K562 (cell line): ENCODE measurements around the gene HCST. TPM values are rescaled to one million over a fixed set of nuclear protein-coding genes. Genes with fewer than 3 reads are reported as not detected.

Source experiments
- BCOR ChIP-seq: fragments of 450-650 bp; IDR thresholded peaks from 2 replicates; pipeline ENCODE4 v1.6.1; 2016
- CBX3 ChIP-seq, 2 experiments: IDR thresholded peaks; 1 replicate in 1 of 2; 2 replicates in 1 of 2; pipeline ENCODE4 v1.6.1; 2012; ENCODE audit warnings: inconsistent platforms in 2 of 2, low read length in 2 of 2, borderline replicate concordance in 1 of 2, control low read depth in 1 of 2
- CHAMP1 ChIP-seq: fragments of 450-650 bp; IDR thresholded peaks from 2 replicates; pipeline ENCODE4 v1.6.1; 2016; ENCODE audit warnings: mild to moderate bottlenecking
- CHD2 ChIP-seq: IDR thresholded peaks from 2 replicates; pipeline ENCODE4 v1.6.1; 2011; ENCODE audit warnings: low read depth, low read length
- EP300 ChIP-seq: IDR thresholded peaks from 2 replicates; pipeline ENCODE4 v1.6.1; 2012; ENCODE audit warnings: low read length, improper control_type of control experiment
- EZH2 ChIP-seq: IDR thresholded peaks from 2 replicates; pipeline ENCODE4 v1.6.1; 2012; ENCODE audit warnings: low read depth, mild to moderate bottlenecking, inconsistent platforms, low read length, borderline replicate concordance
- HNRNPH1 ChIP-seq: fragments of 200-400 bp; formaldehyde crosslinking; optimal IDR thresholded peaks from 2 replicates; pipeline ENCODE3; 2017; ENCODE audit warnings: low read depth, mild to moderate bottlenecking, low read length, moderate library complexity
- IFI16 ChIP-seq: fragments of 250-450 bp; sonication (Bioruptor Pico); IDR thresholded peaks from 2 replicates; pipeline ENCODE4 v2.1.2; 2022; ENCODE audit warnings: mild to moderate bottlenecking, inconsistent platforms
- KLF13 ChIP-seq: fragments of 450-650 bp; IDR thresholded peaks from 2 replicates; pipeline ENCODE4 v1.6.1; 2016; ENCODE audit warnings: missing genetic modification characterization, low read depth, mild to moderate bottlenecking, missing compliant biosample characterization, moderate library complexity, borderline replicate concordance
- NR1H2 ChIP-seq: sonication (generic); formaldehyde crosslinking; IDR thresholded peaks from 2 replicates; pipeline ENCODE4 v1.4.0; 2020; ENCODE audit warnings: mild to moderate bottlenecking, missing genetic modification reagents
- NUFIP1 ChIP-seq: fragments of 450-650 bp; IDR thresholded peaks from 2 replicates; pipeline ENCODE4 v1.6.1; 2018; ENCODE audit not compliant: partially characterized antibody
- PHB2 ChIP-seq: fragments of 450-650 bp; IDR thresholded peaks from 2 replicates; pipeline ENCODE4 v1.6.1; 2017; ENCODE audit warnings: low read depth
- RFX5 ChIP-seq: IDR thresholded peaks from 2 replicates; pipeline ENCODE4 v1.6.1; 2011; ENCODE audit warnings: low read depth, mild to moderate bottlenecking, improper control_type of control experiment, low read length
- SMARCC2 ChIP-seq: fragments of 450-650 bp; IDR thresholded peaks from 2 replicates; pipeline ENCODE4 v1.6.1; 2017; ENCODE audit warnings: antibody characterized with exemption, moderate library complexity, mild to moderate bottlenecking, low read depth
- SRSF1 ChIP-seq: fragments of 200-400 bp; formaldehyde crosslinking; IDR thresholded peaks from 2 replicates; pipeline ENCODE4 v1.6.1; 2017; ENCODE audit warnings: mild to moderate bottlenecking, low read depth, low read length, moderate library complexity
- TFAM ChIP-seq: fragments of 250-450 bp; sonication (Bioruptor Pico); conservative IDR thresholded peaks from 2 replicates; pipeline ENCODE4 v1.5.0; 2021; ENCODE audit warnings: mild to moderate bottlenecking, moderate library complexity
- TRIM24 ChIP-seq, 2 experiments: fragments of 450-650 bp; IDR thresholded peaks; 2 replicates each; pipeline ENCODE4 v1.6.1; 2016
- ZBTB7A ChIP-seq: IDR thresholded peaks from 2 replicates; pipeline ENCODE4 v1.6.1; 2011; ENCODE audit warnings: low read depth, mild to moderate bottlenecking, low read length, moderate library complexity, borderline replicate concordance; ENCODE audit not compliant: control insufficient read depth
- ZNF140 ChIP-seq: fragments of 250-450 bp; sonication (Bioruptor Pico); IDR thresholded peaks from 2 replicates; pipeline ENCODE4 v1.8.0; 2021; ENCODE audit warnings: moderate library complexity, mild to moderate bottlenecking, inconsistent platforms
- ZNF354B ChIP-seq: fragments of 250-450 bp; sonication (Bioruptor Pico); IDR thresholded peaks from 2 replicates; pipeline ENCODE4 v1.4.0; 2020
- ZNF655 ChIP-seq: fragments of 250-450 bp; sonication (Bioruptor Pico); IDR thresholded peaks from 2 replicates; pipeline ENCODE4 v1.5.0; 2021
- ZNF717 ChIP-seq: fragments of 250-450 bp; sonication (Bioruptor Pico); IDR thresholded peaks from 2 replicates; pipeline ENCODE4 v1.5.0; 2021
- ZSCAN29 ChIP-seq: fragments of 450-650 bp; IDR thresholded peaks from 2 replicates; pipeline ENCODE4 v1.6.1; 2017
- polyA plus RNA-seq, 8 experiments: library from polyadenylated mRNA; depleted of rRNA in 4 of 8; stranded (reverse) in 5 of 8; unstranded in 3 of 8; fragments of >200 nt; fragmentation: Nextera tagmentation in 2 of 8; fragmentation: Illumina TruSeq in 1 of 8; extraction: Ambion mirVana in 2 of 8; extraction: Trizol in 1 of 8; gene quantifications; 2 replicates each; pipeline versions ENCODE4 v1.2.1 to v1.2.3, GENCODE V29; 2011 to 2014; ENCODE audit warnings: inconsistent platforms in 1 of 8, missing spikeins in 1 of 8
- total RNA-seq, 7 experiments: library from RNA; depleted of rRNA in 6 of 7; stranded (reverse); fragments of >200 nt in 6 of 7; fragmentation: Illumina TruSeq in 2 of 7; extraction: Trizol in 2 of 7; gene quantifications; 2 replicates each; pipeline versions ENCODE4 v1.2.1 to v1.2.3, GENCODE V29; 2011 to 2021; ENCODE audit warnings: low replicate concordance in 1 of 7
- TF ChIP-seq, protein P1 (sequence below): IDR thresholded peaks from 2 replicates; pipeline ENCODE4 v1.6.1; 2011; ENCODE audit not compliant: insufficient read length; ENCODE audit errors: extremely low read depth
- TF ChIP-seq, protein P2 (sequence below): fragments of 250-450 bp; sonication (Bioruptor Pico); IDR thresholded peaks from 2 replicates; pipeline ENCODE4 v1.8.0; 2021; ENCODE audit warnings: borderline replicate concordance, mild to moderate bottlenecking, moderate library complexity; ENCODE audit not compliant: poor library complexity, severe bottlenecking

Gene HCST
- total and polyA plus RNA-seq, 9 of the 15 experiments (the other 6 are each of a cell fraction or from before 2014, with no cell fraction given): 0.29 to 1.9 (median 0.95) TPM; not detected in 2

DNA sequence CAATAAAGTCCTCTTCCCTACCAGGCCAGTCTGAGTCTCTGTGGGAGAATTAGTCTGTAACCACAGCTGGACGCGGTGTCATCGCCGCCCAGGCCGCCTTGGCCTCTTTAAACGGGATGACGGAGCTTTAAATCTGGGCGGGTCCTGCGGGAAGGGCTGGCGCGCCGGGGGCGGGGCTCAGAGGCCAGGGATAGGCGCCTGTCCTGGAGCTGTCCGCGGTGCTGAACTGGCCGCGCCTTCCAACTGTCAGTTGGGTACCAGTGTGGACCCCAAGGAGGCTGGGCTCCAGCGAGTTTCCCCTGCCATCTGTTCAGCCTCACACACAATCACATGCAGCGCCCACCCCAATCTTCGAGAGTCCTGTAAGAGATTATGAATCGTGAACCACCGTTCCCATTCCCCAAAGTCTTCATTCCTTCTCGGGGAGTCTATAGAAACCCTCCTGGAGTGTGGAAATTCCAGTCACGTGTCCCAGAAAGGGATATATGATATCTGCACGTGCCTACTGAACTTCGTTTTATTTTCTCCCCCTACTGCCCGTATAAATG is 22.5 kb upstream of the HCST start (continued):
- no peak for TF ChIP-seq ZNF655 (CRISPR knock-in tag)
- TF ChIP-seq, protein P1, sequence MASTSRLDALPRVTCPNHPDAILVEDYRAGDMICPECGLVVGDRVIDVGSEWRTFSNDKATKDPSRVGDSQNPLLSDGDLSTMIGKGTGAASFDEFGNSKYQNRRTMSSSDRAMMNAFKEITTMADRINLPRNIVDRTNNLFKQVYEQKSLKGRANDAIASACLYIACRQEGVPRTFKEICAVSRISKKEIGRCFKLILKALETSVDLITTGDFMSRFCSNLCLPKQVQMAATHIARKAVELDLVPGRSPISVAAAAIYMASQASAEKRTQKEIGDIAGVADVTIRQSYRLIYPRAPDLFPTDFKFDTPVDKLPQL: no peak
- TF ChIP-seq RFX5: no peak
- TF ChIP-seq IFI16 (CRISPR knock-in tag): no peak
- TF ChIP-seq TFAM (CRISPR knock-in tag): no peak
- TF ChIP-seq SMARCC2: no peak
- TF ChIP-seq BCOR: no peak
- TF ChIP-seq CBX3 (IDR thresholded peaks at IDR 0.05; ENCODE audit: borderline replicate concordance in 1 of 2, low read length in 2 of 2): peak; percentile 29 to 63; a peak in 2 of 3 replicates
- TF ChIP-seq KLF13 (tag): peak; percentile 51; the same call in 1 of the 2 replicates
- TF ChIP-seq NR1H2 (CRISPR knock-in tag): no peak
- no peak for TF ChIP-seq TRIM24 (IDR thresholded peaks at IDR 0.05)
- TF ChIP-seq ZNF140 (CRISPR knock-in tag): no peak
- TF ChIP-seq SRSF1: no peak
- TF ChIP-seq PHB2: no peak
- no peak for TF ChIP-seq HNRNPH1
- TF ChIP-seq ZSCAN29: no peak
- TF ChIP-seq ZBTB7A: peak; percentile 54; the same call in 1 of the 2 replicates
- TF ChIP-seq EP300: peak; percentile 27; the same call in 1 of the 2 replicates
- no peak for TF ChIP-seq CHD2
- TF ChIP-seq NUFIP1: no peak
- TF ChIP-seq ZNF717 (CRISPR knock-in tag): no peak
- no peak; the same call in 1 of the 2 replicates for TF ChIP-seq ZNF354B (CRISPR knock-in tag)
- no peak for TF ChIP-seq EZH2
- peak; percentile 77 for TF ChIP-seq CHAMP1
- TF ChIP-seq, protein P2, sequence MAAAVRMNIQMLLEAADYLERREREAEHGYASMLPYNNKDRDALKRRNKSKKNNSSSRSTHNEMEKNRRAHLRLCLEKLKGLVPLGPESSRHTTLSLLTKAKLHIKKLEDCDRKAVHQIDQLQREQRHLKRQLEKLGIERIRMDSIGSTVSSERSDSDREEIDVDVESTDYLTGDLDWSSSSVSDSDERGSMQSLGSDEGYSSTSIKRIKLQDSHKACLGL (CRISPR knock-in tag): no peak
